ENCODE data around the gene APMAP.

Gene APMAP

DNA sequence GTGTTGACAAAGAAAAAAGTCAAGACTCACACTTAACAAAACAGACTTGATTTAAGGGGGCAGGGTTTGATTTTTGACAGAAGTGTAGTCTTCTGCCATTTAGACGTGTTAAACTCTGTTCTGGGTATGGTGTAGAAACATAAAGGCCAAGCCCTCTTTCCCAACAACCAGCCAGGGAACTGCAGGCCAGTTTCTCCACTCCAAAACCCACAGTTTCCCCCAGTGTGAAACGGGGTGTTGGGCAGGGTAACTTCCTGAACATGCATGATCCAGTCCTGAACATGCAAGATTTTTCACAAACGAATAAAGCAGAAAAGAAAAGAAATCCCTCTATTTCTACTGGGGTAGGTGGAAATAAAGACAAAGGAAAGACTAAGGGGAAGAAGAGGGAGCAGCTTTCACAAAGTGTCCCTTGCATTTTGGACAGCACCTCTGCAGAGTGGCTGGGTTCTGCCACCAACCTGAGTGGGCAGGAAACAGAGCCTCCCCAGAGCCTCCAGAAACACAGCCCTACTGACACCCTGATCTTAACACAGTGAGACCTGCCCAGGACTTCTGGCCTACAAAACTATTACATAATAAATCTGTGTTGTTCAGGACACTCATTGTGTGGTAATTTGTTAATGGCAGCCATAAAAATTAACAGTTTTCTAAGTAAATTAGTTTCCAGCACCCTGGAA is 7.5 kb downstream of the APMAP start:
- H3K9me3 ChIP-seq (ENCODE audit: severe bottlenecking): no peaks in the 10 kb centered on the region
- TF ChIP-seq, protein P1, sequence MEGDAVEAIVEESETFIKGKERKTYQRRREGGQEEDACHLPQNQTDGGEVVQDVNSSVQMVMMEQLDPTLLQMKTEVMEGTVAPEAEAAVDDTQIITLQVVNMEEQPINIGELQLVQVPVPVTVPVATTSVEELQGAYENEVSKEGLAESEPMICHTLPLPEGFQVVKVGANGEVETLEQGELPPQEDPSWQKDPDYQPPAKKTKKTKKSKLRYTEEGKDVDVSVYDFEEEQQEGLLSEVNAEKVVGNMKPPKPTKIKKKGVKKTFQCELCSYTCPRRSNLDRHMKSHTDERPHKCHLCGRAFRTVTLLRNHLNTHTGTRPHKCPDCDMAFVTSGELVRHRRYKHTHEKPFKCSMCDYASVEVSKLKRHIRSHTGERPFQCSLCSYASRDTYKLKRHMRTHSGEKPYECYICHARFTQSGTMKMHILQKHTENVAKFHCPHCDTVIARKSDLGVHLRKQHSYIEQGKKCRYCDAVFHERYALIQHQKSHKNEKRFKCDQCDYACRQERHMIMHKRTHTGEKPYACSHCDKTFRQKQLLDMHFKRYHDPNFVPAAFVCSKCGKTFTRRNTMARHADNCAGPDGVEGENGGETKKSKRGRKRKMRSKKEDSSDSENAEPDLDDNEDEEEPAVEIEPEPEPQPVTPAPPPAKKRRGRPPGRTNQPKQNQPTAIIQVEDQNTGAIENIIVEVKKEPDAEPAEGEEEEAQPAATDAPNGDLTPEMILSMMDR (IDR thresholded peaks at IDR 0.05; ENCODE audit: poor library complexity, severe bottlenecking): no peak
- ATAC-seq (ENCODE audit: low read depth): no peak

DNA sequence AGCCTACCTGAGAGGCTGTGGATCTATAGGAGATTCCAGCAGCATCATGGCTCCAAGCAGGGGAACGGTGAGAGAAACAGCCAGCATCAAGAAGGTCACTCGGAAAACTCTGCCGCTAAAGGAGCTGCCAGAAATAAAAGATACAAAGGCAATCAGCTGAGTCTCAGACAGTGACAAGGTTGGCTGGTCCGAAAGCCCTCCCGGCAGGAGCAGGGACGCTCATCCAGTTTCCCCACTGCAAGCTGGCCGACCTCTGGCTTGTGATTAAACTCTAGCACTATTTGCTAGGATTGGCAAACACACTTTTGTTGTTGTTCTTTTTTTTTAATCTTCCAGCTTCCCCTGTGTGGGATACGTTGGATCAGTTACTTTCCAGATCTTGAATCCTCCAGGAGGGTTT is 8.7 kb downstream of the APMAP start:
- H3K4me3 ChIP-seq (ENCODE audit: severe bottlenecking): no peak overlapping the region
- ATAC-seq (ENCODE audit: low read depth) (no peak), DNase-seq (ENCODE audit: low spot score) (no peak)
- H3K9me3 ChIP-seq (ENCODE audit: severe bottlenecking): no peaks in the 10 kb centered on the region
- no peaks in the 10 kb centered on the region for H3K4me1 ChIP-seq (ENCODE audit: insufficient read depth, poor library complexity, severe bottlenecking)
- H3K27me3 ChIP-seq (ENCODE audit: insufficient read depth, poor library complexity, severe bottlenecking): no peaks in the 10 kb centered on the region
- peaks cover 11% of the 10 kb centered on the region for H3K36me3 ChIP-seq (ENCODE audit: low read depth)
- no peak overlapping the region for H3K27ac ChIP-seq (ENCODE audit: poor library complexity, severe bottlenecking)
- TF ChIP-seq, protein P1 (IDR thresholded peaks at IDR 0.05; ENCODE audit: poor library complexity, severe bottlenecking): no peak

More for the DNA sequence above, 7.5 kb downstream of the APMAP start:
- no peaks in the 10 kb centered on the region for H3K27me3 ChIP-seq (ENCODE audit: insufficient read depth, poor library complexity, severe bottlenecking)
- no peaks in the 10 kb centered on the region for H3K4me1 ChIP-seq (ENCODE audit: insufficient read depth, poor library complexity, severe bottlenecking)
- H3K4me3 ChIP-seq (ENCODE audit: severe bottlenecking): no peak overlapping the region
- H3K27ac ChIP-seq (ENCODE audit: poor library complexity, severe bottlenecking): no peak overlapping the region
- H3K36me3 ChIP-seq (ENCODE audit: low read depth): peaks cover 14% of the 10 kb centered on the region
- no peak for DNase-seq (ENCODE audit: low spot score)

DNA sequence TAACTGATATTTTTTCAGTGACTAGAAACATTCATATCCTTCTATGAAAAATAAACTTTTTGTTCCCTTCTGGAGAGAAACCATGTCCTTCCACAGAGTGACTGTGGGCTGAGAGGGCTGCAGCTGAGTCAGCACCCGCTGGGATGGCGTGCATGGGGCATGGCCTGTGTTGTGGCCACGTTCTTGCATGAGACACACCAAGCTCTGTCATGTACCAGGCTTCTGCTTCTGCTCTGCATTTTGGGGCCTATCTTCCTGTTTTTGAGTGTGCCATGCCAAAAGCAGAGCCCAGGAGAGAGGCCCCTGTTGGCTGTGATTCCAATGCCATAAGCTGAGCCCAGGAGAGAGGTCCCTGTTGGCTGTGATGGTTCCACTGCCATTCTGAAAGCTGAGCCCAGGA is 10.8 kb downstream of the APMAP start:
- Histone ChIP-seq H3K4me1 (ENCODE audit: insufficient read depth, poor library complexity, severe bottlenecking) (no peaks in the 10 kb centered on the region), H3K27me3 (ENCODE audit: insufficient read depth, poor library complexity, severe bottlenecking) (no peaks in the 10 kb centered on the region), H3K36me3 (ENCODE audit: low read depth) (peaks cover 14% of the 10 kb centered on the region), H3K4me3 (ENCODE audit: severe bottlenecking) (no peak overlapping the region), H3K27ac (ENCODE audit: poor library complexity, severe bottlenecking) (no peak overlapping the region), H3K9me3 (ENCODE audit: severe bottlenecking) (no peaks in the 10 kb centered on the region)
- ATAC-seq (ENCODE audit: low read depth) (no peak), DNase-seq (ENCODE audit: low spot score) (no peak)
- TF ChIP-seq, protein P1 (IDR thresholded peaks at IDR 0.05; ENCODE audit: poor library complexity, severe bottlenecking): no peak

DNA sequence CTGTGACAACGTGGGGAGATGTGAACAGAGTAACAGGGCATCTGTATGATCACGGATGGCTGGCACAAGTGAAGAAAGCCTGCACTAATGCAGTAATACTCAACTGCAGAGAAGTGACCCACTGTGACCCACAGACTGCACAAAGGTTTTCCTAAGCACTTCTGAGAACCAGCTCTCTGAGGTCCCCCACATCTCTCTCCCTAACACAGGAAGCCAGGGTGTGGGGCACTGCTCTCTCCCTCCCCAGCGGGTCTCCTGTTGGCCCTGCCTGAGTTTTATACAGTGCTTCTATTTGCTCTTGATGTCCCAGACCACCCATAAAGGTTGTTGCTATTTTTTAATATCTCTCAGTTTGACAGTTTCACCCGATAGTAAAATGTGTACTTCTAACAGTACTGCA is 11.3 kb downstream of the APMAP start:
- DNase-seq (ENCODE audit: low spot score): no peak
- H3K27ac ChIP-seq (ENCODE audit: poor library complexity, severe bottlenecking): no peak overlapping the region
- TF ChIP-seq, protein P1 (IDR thresholded peaks at IDR 0.05; ENCODE audit: poor library complexity, severe bottlenecking): no peak
- no peak overlapping the region for H3K4me3 ChIP-seq (ENCODE audit: severe bottlenecking)
- no peak for ATAC-seq (ENCODE audit: low read depth)
- no peaks in the 10 kb centered on the region for H3K4me1 ChIP-seq (ENCODE audit: insufficient read depth, poor library complexity, severe bottlenecking)
- H3K9me3 ChIP-seq (ENCODE audit: severe bottlenecking): no peaks in the 10 kb centered on the region
- H3K36me3 ChIP-seq (ENCODE audit: low read depth): peaks cover 18% of the 10 kb centered on the region
- H3K27me3 ChIP-seq (ENCODE audit: insufficient read depth, poor library complexity, severe bottlenecking): no peaks in the 10 kb centered on the region

DNA sequence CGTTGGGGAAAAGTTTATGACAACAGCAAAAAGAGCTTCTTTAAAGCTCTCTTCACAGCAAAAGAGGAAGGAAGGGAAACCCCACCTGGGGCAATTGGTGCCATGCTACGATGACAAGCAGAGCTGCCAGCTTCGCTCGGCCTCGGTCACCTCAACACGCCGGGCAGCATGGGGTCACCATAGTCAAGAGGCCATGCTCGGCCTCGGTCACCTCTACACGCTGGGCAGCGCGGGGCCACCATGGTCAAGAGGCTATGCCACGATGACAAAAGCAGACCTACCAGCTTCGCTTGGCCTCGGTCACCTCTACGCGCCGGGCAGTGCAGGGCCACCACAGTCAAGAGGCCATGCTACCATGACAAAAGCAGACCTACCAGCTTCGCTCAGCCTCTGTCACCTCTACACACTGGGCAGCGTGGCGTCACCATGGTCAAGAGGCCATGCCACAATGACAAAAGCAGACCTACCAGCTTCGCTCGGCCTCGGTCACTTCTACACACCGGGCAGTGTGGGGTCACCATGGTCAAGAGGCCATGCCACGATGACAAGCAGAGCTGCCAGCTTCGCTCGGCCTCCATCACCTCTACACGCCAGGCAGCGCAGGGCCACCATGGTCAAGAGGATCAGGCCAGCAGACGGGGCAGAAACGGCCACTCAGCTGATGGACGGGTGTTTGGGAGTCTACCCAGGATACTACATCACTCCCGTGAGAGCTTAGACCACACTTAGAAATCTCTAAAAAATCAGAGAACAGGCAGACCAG is 12.1 kb downstream of the APMAP start:
- DNase-seq (ENCODE audit: low spot score) (no peak), ATAC-seq (ENCODE audit: low read depth) (no peak)
- Histone ChIP-seq H3K4me1 (ENCODE audit: insufficient read depth, poor library complexity, severe bottlenecking) (no peaks in the 10 kb centered on the region), H3K9me3 (ENCODE audit: severe bottlenecking) (no peaks in the 10 kb centered on the region), H3K4me3 (ENCODE audit: severe bottlenecking) (no peak overlapping the region), H3K27ac (ENCODE audit: poor library complexity, severe bottlenecking) (no peak overlapping the region), H3K36me3 (ENCODE audit: low read depth) (peaks cover 26% of the 10 kb centered on the region), H3K27me3 (ENCODE audit: insufficient read depth, poor library complexity, severe bottlenecking) (no peaks in the 10 kb centered on the region)
- TF ChIP-seq, protein P1 (IDR thresholded peaks at IDR 0.05; ENCODE audit: poor library complexity, severe bottlenecking): no peak

Measured in RWPE2 (cell line).